Measurements from ENCODE around the gene ACTG1.
A peak's percentile ranks its signal among the peaks of the same experiment; 100 is the strongest.

ACTG1 gene

GRCh38 chr17:81515530-81516041 is 3.0 kb upstream of the ACTG1 start:
- no peak for DNase-seq

- peak in 1 of 2 experiments; percentile 89 for DNase-seq
Measured at GRCh38 chr17:81514739-81515529, 2.3 kb upstream of the ACTG1 start.

DNA sequence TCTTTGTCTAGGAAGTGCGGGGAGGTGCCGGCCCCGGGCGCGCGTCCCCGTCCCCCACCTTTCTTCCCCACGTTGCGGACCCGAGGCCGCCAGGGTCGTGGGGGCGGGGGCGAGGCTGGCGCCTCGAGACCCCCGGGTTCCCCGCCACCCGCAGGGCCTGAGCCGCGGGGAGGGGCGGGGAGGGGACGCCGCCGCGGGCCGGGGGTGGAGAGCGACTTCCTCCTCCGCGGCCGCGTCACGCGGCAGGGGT is 1.8 kb upstream of the ACTG1 start:
- peak in 1 of 2 experiments; percentile 74 for DNase-seq

GRCh38 chr17:81513753-81514488 is 1.3 kb upstream of the ACTG1 start:
- DNase-seq: peak; percentile 48 to 89

GRCh38 chr17:81513372-81513752 is 763 bp upstream of the ACTG1 start:
- peak in 1 of 2 experiments; percentile 85 for DNase-seq

- no peak for DNase-seq
Measured at GRCh38 chr17:81511804-81512561, 616 bp downstream of the ACTG1 start.

GRCh38 chr17:81511554-81511803 is 1.1 kb downstream of the ACTG1 start:
- DNase-seq: no peak

GRCh38 chr17:81510785-81511553 is 1.6 kb downstream of the ACTG1 start:
- DNase-seq: peak in 1 of 2 experiments; percentile 34

DNA sequence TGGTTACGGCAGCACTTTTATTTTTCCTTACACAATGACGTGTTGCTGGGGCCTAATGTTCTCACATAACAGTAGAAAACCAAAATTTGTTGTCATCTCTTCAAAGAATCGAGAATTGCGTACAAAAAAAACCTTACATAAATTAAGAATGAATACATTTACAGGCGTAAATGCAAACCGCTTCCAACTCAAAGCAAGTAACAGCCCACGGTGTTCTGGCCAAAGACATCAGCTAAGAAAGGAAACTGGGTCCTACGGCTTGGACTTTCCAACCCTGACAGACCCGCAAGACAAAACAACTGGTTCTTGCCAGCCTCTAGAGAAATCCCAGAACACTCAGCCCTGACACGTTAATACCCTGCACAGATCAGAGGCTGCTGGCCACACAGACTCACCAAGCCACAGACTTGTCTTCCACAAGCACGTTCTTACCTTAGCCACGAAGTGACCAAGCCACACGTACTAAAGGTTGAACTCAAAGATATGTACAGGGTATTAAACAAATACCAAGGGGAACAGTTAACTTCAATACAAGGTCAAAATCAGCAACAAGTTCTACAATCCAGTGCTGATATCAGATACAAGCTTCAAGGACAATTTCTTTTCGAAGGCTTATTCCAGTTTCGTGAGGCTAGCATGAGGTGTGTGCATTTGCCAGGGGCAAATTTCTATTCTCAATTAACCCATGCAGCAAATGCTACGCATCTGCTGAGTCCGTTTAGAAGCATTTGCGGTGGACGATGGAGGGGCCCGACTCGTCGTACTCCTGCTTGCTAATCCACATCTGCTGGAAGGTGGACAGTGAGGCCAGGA is 2.4 kb downstream of the ACTG1 start:
- DNase-seq: no peak

DNA sequence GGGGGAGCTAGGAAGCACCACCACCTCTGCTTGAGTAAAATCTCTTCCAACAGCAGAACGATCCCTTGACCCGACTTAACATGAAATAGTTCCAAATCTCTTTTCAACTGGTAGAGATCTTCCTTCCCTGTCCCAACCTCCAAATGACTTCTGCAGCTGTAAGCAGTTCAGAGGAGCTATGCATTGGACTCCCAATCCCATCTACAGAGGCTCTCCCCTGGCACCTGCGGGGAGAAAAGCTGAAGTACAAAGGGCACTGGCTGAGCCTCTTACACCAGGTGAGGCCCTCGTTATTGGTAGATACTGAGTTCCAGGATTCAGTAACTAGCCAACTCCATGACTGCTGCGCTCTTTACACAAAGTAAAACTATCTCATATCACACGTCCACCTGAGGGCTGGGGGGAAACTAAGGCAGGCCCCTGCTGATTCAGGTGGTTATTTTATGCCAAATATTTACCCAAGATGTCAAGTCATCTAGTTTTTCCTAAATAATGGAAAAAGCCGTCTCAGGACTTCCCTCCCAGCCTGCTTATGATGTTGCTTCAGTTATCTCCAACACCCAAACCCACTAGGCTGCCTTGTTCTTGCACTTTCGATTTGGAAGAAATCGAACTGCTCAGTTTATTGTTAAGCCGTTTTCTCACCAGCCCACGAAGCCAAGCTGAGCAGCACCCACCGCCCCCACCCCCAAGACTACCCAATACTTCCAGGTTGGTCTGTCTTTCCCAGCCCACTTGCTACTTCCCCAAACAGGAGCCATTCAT is 3.2 kb downstream of the ACTG1 start:
- peak in 1 of 2 experiments; percentile 51 for DNase-seq

GRCh38 chr17:81508639-81509206 is 3.9 kb downstream of the ACTG1 start:
- DNase-seq: no peak

- no peak for DNase-seq
Measured at GRCh38 chr17:81503619-81504018, 9.0 kb downstream of the ACTG1 start.

DNA sequence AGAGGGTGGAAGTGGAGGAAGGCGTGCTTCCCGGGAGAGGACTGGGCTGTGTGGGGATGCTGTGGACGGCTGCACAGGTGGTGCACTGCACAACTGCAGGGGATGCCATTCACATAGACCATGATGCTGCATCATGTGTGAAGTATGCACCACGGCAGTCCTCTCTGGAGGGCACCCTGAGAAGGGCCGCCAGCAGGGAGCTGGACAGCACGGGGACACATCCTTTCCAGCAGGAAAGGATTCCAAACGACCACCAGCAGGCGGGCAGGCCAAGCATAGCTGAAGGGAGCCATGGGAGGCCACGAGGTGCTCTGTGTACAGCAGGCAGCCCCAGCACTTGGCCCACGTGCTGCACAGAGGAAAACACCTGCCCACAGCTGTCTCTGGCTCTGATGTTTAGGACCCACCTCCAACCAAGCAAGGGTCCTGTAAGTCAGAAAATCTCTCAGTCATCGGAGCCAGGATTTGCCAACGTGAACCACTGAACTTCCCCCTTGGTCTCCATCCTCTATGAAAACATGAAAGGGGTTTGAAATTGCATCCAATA is 10.1 kb downstream of the ACTG1 start:
- DNase-seq: no peak

DNA sequence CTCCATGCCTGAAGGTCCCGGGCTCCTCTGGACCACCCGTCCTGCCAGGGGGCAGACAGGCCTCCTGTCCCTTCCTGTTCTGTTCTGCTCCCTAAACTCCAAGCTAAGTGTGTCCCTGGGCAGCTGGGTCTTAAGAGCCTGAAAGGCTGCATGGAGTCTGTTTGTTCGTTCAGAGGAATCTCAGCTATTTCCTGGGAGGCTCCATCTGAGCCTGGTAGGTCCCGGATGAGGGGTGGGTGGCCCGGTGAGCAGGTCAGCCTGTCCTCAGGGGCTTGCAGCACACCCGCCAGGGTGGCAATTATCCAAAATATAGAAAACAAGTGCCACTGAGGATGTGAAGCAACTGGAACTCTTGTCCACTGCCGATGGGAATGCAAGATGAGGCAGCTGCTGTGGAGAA is 12.6 kb downstream of the ACTG1 start:
- DNase-seq: no peak

GRCh38 chr17:81499601-81499970 is 13.0 kb downstream of the ACTG1 start:
- no peak for DNase-seq

GRCh38 chr17:81498953-81499600 is 13.5 kb downstream of the ACTG1 start:
- DNase-seq: no peak

GRCh38 chr17:81494626-81495377 is 17.8 kb downstream of the ACTG1 start:
- DNase-seq: peak; percentile 40 to 72

- DNase-seq: no peak
Measured at GRCh38 chr17:81493198-81494038, 19.2 kb downstream of the ACTG1 start.

- no peak for DNase-seq
Measured at GRCh38 chr17:81492706-81493105, 19.9 kb downstream of the ACTG1 start.

All from NCI-H526 (cell line).